Fibroblast of lung (primary cell): ENCODE measurements around the gene ZC3H12D. TPM values are rescaled to one million over a fixed set of nuclear protein-coding genes. Genes with fewer than 3 reads are reported as not detected.
"Not testable (repeated sequence)": the region's sequence is repeated elsewhere in the genome, so short reads cannot be mapped to it uniquely, and the experiment has no call there.

ENCODE experiments used
- DNase-seq, 2 donors: peaks; one replicate each; pipeline versions ENCODE4 v3.0.0 to v3.0.0-alpha.2; 2010; ENCODE audit warnings: low read depth in 2 of 2
- H2AFZ ChIP-seq: 2 replicates; pipeline ENCODE4 v1.5.1; 2012; ENCODE audit warnings: low read length, control low read depth, inconsistent platforms
- H3K27ac ChIP-seq: 2 replicates; pipeline ENCODE4 v1.5.1; 2011; ENCODE audit warnings: low read length, control low read depth; ENCODE audit not compliant: insufficient read depth
- H3K27me3 ChIP-seq: 2 replicates; pipeline ENCODE4 v1.5.1; 2011; ENCODE audit warnings: mild to moderate bottlenecking, low read length; ENCODE audit not compliant: control insufficient read depth, insufficient read depth
- H3K36me3 ChIP-seq: 2 replicates; pipeline ENCODE4 v1.5.1; 2011; ENCODE audit warnings: low read length; ENCODE audit not compliant: control insufficient read depth, insufficient read depth
- H3K4me1 ChIP-seq: 2 replicates; pipeline ENCODE4 v1.5.1; 2011; ENCODE audit warnings: low read length; ENCODE audit not compliant: control insufficient read depth, insufficient read depth; ENCODE audit errors: extremely low read depth
- H3K4me2 ChIP-seq: 2 replicates; pipeline ENCODE4 v1.5.1; 2011; ENCODE audit warnings: low read length, control low read depth; ENCODE audit not compliant: insufficient read depth; ENCODE audit errors: extremely low read depth
- H3K4me3 ChIP-seq, 4 experiments: fragments of 200-600 bp in 1 of 4; sonication (generic) in 1 of 4; replicated peaks in 1 of 4; 2 replicates each; pipeline ENCODE4 v1.5.1; 2011 to 2016; ENCODE audit warnings: low read length in 4 of 4, low read depth in 3 of 4, mild to moderate bottlenecking in 3 of 4, control low read depth in 2 of 4, inconsistent platforms in 1 of 4, mixed read lengths in 1 of 4; ENCODE audit not compliant: insufficient read depth in 1 of 4; ENCODE audit errors: control extremely low read depth in 1 of 4
- H3K79me2 ChIP-seq: 2 replicates; pipeline ENCODE4 v1.5.1; 2012; ENCODE audit warnings: mild to moderate bottlenecking, low read length, inconsistent platforms; ENCODE audit not compliant: control insufficient read depth, insufficient read depth
- H3K9ac ChIP-seq: 2 replicates; pipeline ENCODE4 v1.5.1; 2011; ENCODE audit warnings: mild to moderate bottlenecking, low read length, control low read depth; ENCODE audit not compliant: insufficient read depth
- H3K9me3 ChIP-seq: 2 replicates; pipeline ENCODE4 v1.5.1; 2012; ENCODE audit warnings: low read depth, low read length; ENCODE audit not compliant: control insufficient read depth, insufficient read depth
- H4K20me1 ChIP-seq: 2 replicates; pipeline ENCODE4 v1.5.1; 2011; ENCODE audit warnings: low read length; ENCODE audit not compliant: control insufficient read depth, insufficient read depth; ENCODE audit errors: extremely low read depth
- EZH2 ChIP-seq: IDR thresholded peaks from 2 replicates; pipeline ENCODE4 v1.5.1; 2012; ENCODE audit warnings: low read length, control low read depth, mild to moderate bottlenecking; ENCODE audit errors: missing control alignments
- polyA plus RNA-seq, 2 donors: library from polyadenylated mRNA; depleted of rRNA in 1 of 2; stranded (reverse) in 1 of 2; unstranded in 1 of 2; fragments of >200 nt; gene quantifications; 2 replicates each; pipeline ENCODE4 v1.2.1, GENCODE V29; 2011 to 2012; ENCODE audit warnings: missing spikeins in 1 of 2
- total RNA-seq: library from RNA; depleted of rRNA; stranded (reverse); fragments of >200 nt; gene quantifications from 2 replicates; pipeline ENCODE4 v1.2.1, GENCODE V29; 2014
- TF ChIP-seq, protein P1 (sequence below), 2 donors: IDR thresholded peaks in 1 of 2; conservative IDR thresholded peaks in 1 of 2; 1 replicate in 1 of 2; 2 replicates in 1 of 2; pipeline ENCODE4 v1.5.1; 2011 to 2012; ENCODE audit warnings: low read length in 2 of 2, control low read depth in 1 of 2, inconsistent platforms in 1 of 2, low read depth in 1 of 2, mild to moderate bottlenecking in 1 of 2

Gene ZC3H12D
- total and polyA plus RNA-seq, 2 donors (not counting 1 experiment from before 2014, with no cell fraction given) = 0.01 to 0.17 TPM

DNA sequence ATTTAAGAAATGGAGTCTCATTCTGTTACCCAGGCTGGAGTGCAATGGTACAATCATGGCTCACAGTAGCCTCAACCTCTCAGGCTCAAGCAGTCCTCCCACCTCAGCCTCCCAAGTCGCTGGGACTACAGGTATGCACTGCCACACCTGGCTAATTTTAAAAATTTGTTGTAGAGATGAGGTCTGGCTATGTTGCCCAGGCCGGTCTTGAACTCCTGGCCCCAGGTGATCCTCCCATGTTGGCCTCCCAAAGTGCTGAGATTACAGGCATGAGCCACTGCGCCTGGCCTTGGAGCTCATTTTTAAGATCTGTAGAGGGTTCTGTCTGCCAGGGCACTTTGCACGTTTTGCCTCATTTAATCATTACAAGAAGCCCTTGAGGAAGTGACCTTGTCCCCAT is 17.5 kb downstream of the ZC3H12D start:
- DNase-seq = no peak
- Histone ChIP-seq H3K4me3 (no peak overlapping the region), H3K27ac (no peak overlapping the region), H2AFZ (no peak overlapping the region), H3K36me3 (no peaks in the 10 kb centered on the region), H3K9ac (no peak overlapping the region), H3K4me1 (no peaks in the 10 kb centered on the region), H3K4me2 (no peak overlapping the region), H4K20me1 (no peaks in the 10 kb centered on the region), H3K27me3 (peaks cover 9% of the 10 kb centered on the region), H3K9me3 (no peaks in the 10 kb centered on the region), H3K79me2 (no peaks in the 10 kb centered on the region)
- TF ChIP-seq EZH2 = no peak
- TF ChIP-seq, protein P1, sequence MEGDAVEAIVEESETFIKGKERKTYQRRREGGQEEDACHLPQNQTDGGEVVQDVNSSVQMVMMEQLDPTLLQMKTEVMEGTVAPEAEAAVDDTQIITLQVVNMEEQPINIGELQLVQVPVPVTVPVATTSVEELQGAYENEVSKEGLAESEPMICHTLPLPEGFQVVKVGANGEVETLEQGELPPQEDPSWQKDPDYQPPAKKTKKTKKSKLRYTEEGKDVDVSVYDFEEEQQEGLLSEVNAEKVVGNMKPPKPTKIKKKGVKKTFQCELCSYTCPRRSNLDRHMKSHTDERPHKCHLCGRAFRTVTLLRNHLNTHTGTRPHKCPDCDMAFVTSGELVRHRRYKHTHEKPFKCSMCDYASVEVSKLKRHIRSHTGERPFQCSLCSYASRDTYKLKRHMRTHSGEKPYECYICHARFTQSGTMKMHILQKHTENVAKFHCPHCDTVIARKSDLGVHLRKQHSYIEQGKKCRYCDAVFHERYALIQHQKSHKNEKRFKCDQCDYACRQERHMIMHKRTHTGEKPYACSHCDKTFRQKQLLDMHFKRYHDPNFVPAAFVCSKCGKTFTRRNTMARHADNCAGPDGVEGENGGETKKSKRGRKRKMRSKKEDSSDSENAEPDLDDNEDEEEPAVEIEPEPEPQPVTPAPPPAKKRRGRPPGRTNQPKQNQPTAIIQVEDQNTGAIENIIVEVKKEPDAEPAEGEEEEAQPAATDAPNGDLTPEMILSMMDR (conservative IDR thresholded peaks at IDR 0.05 in 1 of 2, IDR thresholded peaks at IDR 0.05 in 1 of 2; ENCODE audit: low read depth in 1 of 2, low read length in 2 of 2) = no peak

GRCh38 chr6:149464411-149464810 is 20.4 kb downstream of the ZC3H12D start:
- H4K20me1 ChIP-seq = no peaks in the 10 kb centered on the region
- no peaks in the 10 kb centered on the region for H3K9me3 ChIP-seq
- H2AFZ ChIP-seq = no peak overlapping the region
- DNase-seq = no peak
- H3K79me2 ChIP-seq = no peaks in the 10 kb centered on the region
- H3K4me3 ChIP-seq = no peak overlapping the region
- H3K27me3 ChIP-seq = peaks cover 9% of the 10 kb centered on the region
- H3K9ac ChIP-seq = no peak overlapping the region
- H3K4me2 ChIP-seq = no peak overlapping the region
- no peak overlapping the region for H3K27ac ChIP-seq
- peaks cover 3% of the 10 kb centered on the region for H3K4me1 ChIP-seq
- H3K36me3 ChIP-seq = no peaks in the 10 kb centered on the region
- no peak for TF ChIP-seq EZH2
- TF ChIP-seq, protein P1 (conservative IDR thresholded peaks at IDR 0.05 in 1 of 2, IDR thresholded peaks at IDR 0.05 in 1 of 2; ENCODE audit: low read depth in 1 of 2, low read length in 2 of 2) = no peak

- no peaks in the 10 kb centered on the region for H3K9me3 ChIP-seq
- H3K79me2 ChIP-seq = no peaks in the 10 kb centered on the region
- peak; percentile 29 to 38 for DNase-seq
- H3K4me1 ChIP-seq = peaks cover 3% of the 10 kb centered on the region
- TF ChIP-seq, protein P1 (conservative IDR thresholded peaks at IDR 0.05 in 1 of 2, IDR thresholded peaks at IDR 0.05 in 1 of 2; ENCODE audit: low read depth in 1 of 2, low read length in 2 of 2) = no peak
- TF ChIP-seq EZH2 = no peak
- H3K9ac ChIP-seq = no peak overlapping the region
- H3K27ac ChIP-seq = no peak overlapping the region
- H3K36me3 ChIP-seq = no peaks in the 10 kb centered on the region
- no peak overlapping the region for H3K4me2 ChIP-seq
- no peak overlapping the region for H2AFZ ChIP-seq
- no peaks in the 10 kb centered on the region for H4K20me1 ChIP-seq
- peaks cover 9% of the 10 kb centered on the region for H3K27me3 ChIP-seq
- H3K4me3 ChIP-seq = no peak overlapping the region
Measured at GRCh38 chr6:149463781-149464180, 21.0 kb downstream of the ZC3H12D start.

- not testable (repeated sequence) for H2AFZ ChIP-seq, H3K4me2 ChIP-seq, H3K79me2 ChIP-seq, H3K9me3 ChIP-seq, H3K4me3 ChIP-seq, H3K4me1 ChIP-seq, H3K27ac ChIP-seq, H3K9ac ChIP-seq, H4K20me1 ChIP-seq, H3K36me3 ChIP-seq, DNase-seq, H3K27me3 ChIP-seq
Measured at GRCh38 chr6:149462712-149463111, 22.1 kb downstream of the ZC3H12D start.
